Thyroid gland (tissue), 4 donors: ENCODE data around the gene SLC30A3. TPM values are rescaled to one million over a fixed set of nuclear protein-coding genes. Genes with fewer than 3 reads are reported as not detected.
"Not testable (repeated sequence)": the region's sequence is repeated elsewhere in the genome, so short reads cannot be mapped to it uniquely, and the experiment has no call there.

Experiments
- DNase-seq, 2 donors: peaks; one replicate each; pipeline ENCODE4 v3.0.0-alpha.2; 2019
- H3K27ac ChIP-seq, 3 donors: fragments of 200-600 bp; sonication (generic); 1 replicate in 2 of 3; 2 replicates in 1 of 3; pipeline ENCODE4 v1.5.1; 2016 to 2019; ENCODE audit warnings: mild to moderate bottlenecking in 1 of 3, moderate library complexity in 1 of 3
- H3K27me3 ChIP-seq: fragments of 200-600 bp; sonication (generic); one replicate; pipeline ENCODE4 v1.5.1; 2019
- H3K36me3 ChIP-seq, 2 donors: fragments of 200-600 bp; sonication (generic); one replicate each; pipeline ENCODE4 v1.5.1; 2016 to 2019
- H3K4me1 ChIP-seq, 2 donors: fragments of 200-600 bp; sonication (generic); one replicate each; pipeline ENCODE4 v1.5.1; 2017 to 2019
- H3K4me3 ChIP-seq, 3 donors: fragments of 200-600 bp; sonication (generic); replicated peaks in 1 of 3; 1 replicate in 2 of 3; 2 replicates in 1 of 3; pipeline ENCODE4 v1.5.1; 2016; ENCODE audit warnings: mild to moderate bottlenecking in 1 of 3
- H3K9me3 ChIP-seq: fragments of 200-600 bp; sonication (generic); one replicate; pipeline ENCODE4 v1.5.1; 2017
- CTCF ChIP-seq, 6 experiments: fragments of 200-600 bp in 3 of 6; fragments of 450-650 bp in 3 of 6; sonication (generic) in 3 of 6; IDR thresholded peaks; one replicate each; pipeline ENCODE4 v1.5.1; 2016 to 2019; ENCODE audit warnings: antibody characterized with exemption in 6 of 6, mild to moderate bottlenecking in 2 of 6, inconsistent platforms in 1 of 6, moderate library complexity in 1 of 6
- POLR2A ChIP-seq, 2 donors: fragments of 450-650 bp; IDR thresholded peaks; one replicate each; pipeline ENCODE4 v1.6.1; 2017; ENCODE audit warnings: antibody characterized with exemption in 2 of 2, mild to moderate bottlenecking in 2 of 2, moderate library complexity in 1 of 2
- WGBS, 2 donors: methylation state at CpG; one replicate each; pipeline ENCODE4 v1.1.5; 2017; 5-methylcytosine and 5-hydroxymethylcytosine counted together
- intact Hi-C: fragments of 100-400 bp; cut with DNase I; formaldehyde crosslinking; loops from one replicate; pipeline ENCODE4 v1.15.1; 2023
- total RNA-seq, 4 donors: library from RNA; depleted of rRNA; stranded (reverse); fragments of >200 nt; gene quantifications; one replicate each; pipeline ENCODE4 v1.2.3, GENCODE V29; 2016

Gene SLC30A3
- total RNA-seq, 4 donors from 2014 or later, result 0.33 to 0.98 (median 0.80) TPM

- H3K27me3 ChIP-seq, result no peaks in the 10 kb centered on the region
Observed at GRCh38 chr2:27271631-27272340, 8.9 kb upstream of the SLC30A3 start.

GRCh38 chr2:27270670-27271069 lies 7.8 kb upstream of the SLC30A3 start:
- TF ChIP-seq POLR2A (IDR thresholded peaks at IDR 0.05), result no peak
- TF ChIP-seq CTCF (IDR thresholded peaks at IDR 0.05), result no peak
- intact Hi-C loops, result no loop called here
- DNase-seq, result no peak
- Histone ChIP-seq H3K4me1 (no peaks in the 10 kb centered on the region), H3K27ac (no peak overlapping the region), H3K4me3 (no peak overlapping the region), H3K9me3 (no peaks in the 10 kb centered on the region), H3K27me3 (no peaks in the 10 kb centered on the region), H3K36me3 (no peaks in the 10 kb centered on the region)
- WGBS, 2 donors, result 86 to 95% methylated on average over 2 of the region's 2 CpGs

More at GRCh38 chr2:27271631-27272340, 8.9 kb upstream of the SLC30A3 start:
- no peak for DNase-seq
- H3K4me1 ChIP-seq, result no peaks in the 10 kb centered on the region
- TF ChIP-seq POLR2A (IDR thresholded peaks at IDR 0.05), result no peak
- no peak for TF ChIP-seq CTCF (IDR thresholded peaks at IDR 0.05)
- intact Hi-C loops, result no loop called here
- H3K4me3 ChIP-seq, result no peak overlapping the region
- H3K27ac ChIP-seq, result no peak overlapping the region
- no peaks in the 10 kb centered on the region for H3K9me3 ChIP-seq
- WGBS, 2 donors, result 77 to 78% methylated on average over 11 of the region's 11 CpGs
- H3K36me3 ChIP-seq, result no peaks in the 10 kb centered on the region

GRCh38 chr2:27270131-27270530 lies 7.3 kb upstream of the SLC30A3 start:
- DNase-seq, result no peak
- Histone ChIP-seq H3K36me3 (no peaks in the 10 kb centered on the region), H3K27me3 (no peaks in the 10 kb centered on the region), H3K27ac (no peak overlapping the region), H3K4me3 (no peak overlapping the region), H3K9me3 (no peaks in the 10 kb centered on the region), H3K4me1 (peaks cover 3 to 4% of the 10 kb centered on the region in 2 donors)
- 86% methylated on average over 3 of the region's 3 CpGs for WGBS, 2 donors
- TF ChIP-seq POLR2A (IDR thresholded peaks at IDR 0.05), result no peak
- no peak for TF ChIP-seq CTCF (IDR thresholded peaks at IDR 0.05)
- intact Hi-C loops, result no loop called here

GRCh38 chr2:27268296-27268695 lies 5.4 kb upstream of the SLC30A3 start:
- intact Hi-C loops, H3K4me3 ChIP-seq, H3K36me3 ChIP-seq, H3K27me3 ChIP-seq, H3K27ac ChIP-seq, H3K9me3 ChIP-seq, DNase-seq: not testable (repeated sequence)
- H3K4me1 ChIP-seq, result peaks cover 20 to 22% of the 10 kb centered on the region in 2 donors
- WGBS, 2 donors, result 56 to 62% methylated on average over 13 of the region's 13 CpGs

GRCh38 chr2:27265536-27265870 lies 2.7 kb upstream of the SLC30A3 start:
- intact Hi-C loops, result no loop called here
- Histone ChIP-seq H3K36me3 (no peaks in the 10 kb centered on the region), H3K27ac (no peak overlapping the region), H3K27me3 (peaks cover 29% of the 10 kb centered on the region), H3K4me1 (peaks cover 30 to 38% of the 10 kb centered on the region in 2 donors), H3K9me3 (no peaks in the 10 kb centered on the region), H3K4me3 (no peak overlapping the region)
- TF ChIP-seq CTCF (IDR thresholded peaks at IDR 0.05) (no peak), POLR2A (IDR thresholded peaks at IDR 0.05) (no peak)
- no peak for DNase-seq
